ENCODE results near the gene CAPSL. TPM values are rescaled to one million over a fixed set of nuclear protein-coding genes. Genes with fewer than 3 reads are reported as not detected.
"Not testable (repeated sequence)": the region's sequence is repeated elsewhere in the genome, so short reads cannot be mapped to it uniquely, and the experiment has no call there.

Gene CAPSL
- total RNA-seq, 1 donor from 2014 or later: 1.1 TPM

- no peak overlapping the region for H3K27ac Mint-ChIP-seq
- H3K9me3 Mint-ChIP-seq (ENCODE audit: low read depth): peaks cover 7% of the 10 kb centered on the region
- no peaks in the 10 kb centered on the region for H3K4me1 Mint-ChIP-seq (ENCODE audit: low read depth)
- TF ChIP-seq CTCF (IDR thresholded peaks at IDR 0.05; ENCODE audit: unreplicated experiment): no peak
- no peaks in the 10 kb centered on the region for H3K36me3 Mint-ChIP-seq (ENCODE audit: insufficient read depth)
- H3K4me3 Mint-ChIP-seq (ENCODE audit: low read depth): no peak overlapping the region
- H3K27me3 Mint-ChIP-seq: no peaks in the 10 kb centered on the region
- no peak for DNase-seq (ENCODE audit: low spot score, unreplicated experiment)
These were observed 37.3 kb downstream of the CAPSL start for GRCh38 chr5:35900972-35901695.

GRCh38 chr5:35899800-35900199 is 38.6 kb downstream of the CAPSL start:
- Mint-ChIP-seq H3K27me3 (no peaks in the 10 kb centered on the region), H3K36me3 (ENCODE audit: insufficient read depth) (no peaks in the 10 kb centered on the region), H3K27ac (no peak overlapping the region), H3K9me3 (ENCODE audit: low read depth) (peaks cover 7% of the 10 kb centered on the region), H3K4me1 (ENCODE audit: low read depth) (no peaks in the 10 kb centered on the region), H3K4me3 (ENCODE audit: low read depth) (no peak overlapping the region)
- TF ChIP-seq CTCF (IDR thresholded peaks at IDR 0.05; ENCODE audit: unreplicated experiment): no peak
- no peak for DNase-seq (ENCODE audit: low spot score, unreplicated experiment)

- Mint-ChIP-seq H3K36me3 (ENCODE audit: insufficient read depth) (no peaks in the 10 kb centered on the region), H3K9me3 (ENCODE audit: low read depth) (peaks cover 7% of the 10 kb centered on the region), H3K4me3 (ENCODE audit: low read depth) (no peak overlapping the region), H3K27ac (no peak overlapping the region), H3K4me1 (ENCODE audit: low read depth) (no peaks in the 10 kb centered on the region), H3K27me3 (no peaks in the 10 kb centered on the region)
- DNase-seq (ENCODE audit: low spot score, unreplicated experiment): no peak
- TF ChIP-seq CTCF (IDR thresholded peaks at IDR 0.05; ENCODE audit: unreplicated experiment): no peak
These were observed 39.3 kb downstream of the CAPSL start for GRCh38 chr5:35898952-35899660.

GRCh38 chr5:35894131-35894530 is 44.3 kb downstream of the CAPSL start:
- Mint-ChIP-seq H3K27ac (no peak overlapping the region), H3K4me3 (ENCODE audit: low read depth) (no peak overlapping the region), H3K4me1 (ENCODE audit: low read depth) (peaks cover 4% of the 10 kb centered on the region), H3K36me3 (ENCODE audit: insufficient read depth) (no peaks in the 10 kb centered on the region), H3K27me3 (no peaks in the 10 kb centered on the region), H3K9me3 (ENCODE audit: low read depth) (peaks cover 7% of the 10 kb centered on the region)
- no peak for TF ChIP-seq CTCF (IDR thresholded peaks at IDR 0.05; ENCODE audit: unreplicated experiment)
- DNase-seq (ENCODE audit: low spot score, unreplicated experiment): no peak

GRCh38 chr5:35892799-35893198 is 45.6 kb downstream of the CAPSL start:
- H3K9me3 Mint-ChIP-seq (ENCODE audit: low read depth); H3K27me3 Mint-ChIP-seq: not testable (repeated sequence)

More at GRCh38 chr5:35892799-35893198, 45.6 kb downstream of the CAPSL start:
- not testable (repeated sequence) for H3K36me3 Mint-ChIP-seq (ENCODE audit: insufficient read depth); H3K4me3 Mint-ChIP-seq (ENCODE audit: low read depth); DNase-seq (ENCODE audit: low spot score, unreplicated experiment); H3K27ac Mint-ChIP-seq; H3K4me1 Mint-ChIP-seq (ENCODE audit: low read depth)
